NT2/D1 (cell line): ENCODE data around the gene ZSWIM6.

ENCODE experiments used
- SUZ12 ChIP-seq: IDR thresholded peaks from 2 replicates; pipeline ENCODE4 v1.6.1; 2011; ENCODE audit not compliant: insufficient read length, insufficient read depth; ENCODE audit errors: extremely low read depth
- YY1 ChIP-seq: IDR thresholded peaks from 2 replicates; pipeline ENCODE4 v1.6.1; 2011; ENCODE audit not compliant: insufficient read length, insufficient read depth
- ZNF274 ChIP-seq: IDR thresholded peaks from 2 replicates; pipeline ENCODE4 v1.6.1; 2011; ENCODE audit warnings: mild to moderate bottlenecking, low read depth, low read length

GRCh38 chr5:61320860-61321259, 11.2 kb upstream of the ZSWIM6 start:
- TF ChIP-seq ZNF274 (no peak), YY1 (no peak), SUZ12 (no peak)
